HEK293 (cell line): ENCODE data around the gene HCFC1.

Source experiments
- CTCF ChIA-PET: fragments of 350-600 bp; formaldehyde crosslinking; extraction: SDS; loops from one replicate; lab custom pipeline; 2021; ENCODE audit warnings: antibody characterized with exemption; lab: Yijun Ruan, JAX
- POLR2A ChIA-PET: fragments of 300-600 bp; formaldehyde crosslinking; extraction: SDS; loops from one replicate; lab custom pipeline; 2020; ENCODE audit warnings: antibody characterized with exemption, inconsistent platforms; lab: Yijun Ruan, JAX
- H3K27ac ChIP-seq: fragments of 200-500 bp; sonication (Bioruptor generic); 2 replicates; pipeline ENCODE4 v1.5.1; 2014; ENCODE audit warnings: low read depth, low read length, control low read depth, inconsistent platforms; ENCODE audit errors: extremely low read depth
- H3K36me3 ChIP-seq, 2 experiments: fragments of 200-500 bp in 1 of 2; sonication (Bioruptor generic) in 1 of 2; 1 replicate in 1 of 2; 2 replicates in 1 of 2; pipeline ENCODE4 v1.5.1; 2014 to 2017; ENCODE audit warnings: inconsistent platforms in 2 of 2, low read length in 2 of 2; ENCODE audit not compliant: control insufficient read depth in 2 of 2, insufficient read depth in 1 of 2
- H3K4me1 ChIP-seq: fragments of 200-500 bp; sonication (Bioruptor generic); 2 replicates; pipeline ENCODE4 v1.5.1; 2014; ENCODE audit warnings: mild to moderate bottlenecking, low read length, inconsistent platforms; ENCODE audit not compliant: control insufficient read depth, insufficient read depth
- H3K4me3 ChIP-seq: 2 replicates; pipeline ENCODE4 v1.5.1; 2011; ENCODE audit warnings: low read depth, mild to moderate bottlenecking, control low read depth, low read length, moderate library complexity
- H3K9me3 ChIP-seq: fragments of 200-500 bp; sonication (Bioruptor generic); 2 replicates; pipeline ENCODE4 v1.5.1; 2014; ENCODE audit warnings: low read depth, low read length, inconsistent platforms; ENCODE audit not compliant: control insufficient read depth, insufficient read depth
- CTCF ChIP-seq: fragments of 450-650 bp; formaldehyde crosslinking; IDR thresholded peaks from 2 replicates; pipeline ENCODE4 v1.5.1; 2016; ENCODE audit warnings: missing biosample characterization, missing genetic modification characterization
- SCRT1 ChIP-seq: fragments of 450-650 bp; formaldehyde crosslinking; IDR thresholded peaks from 2 replicates; pipeline ENCODE4 v1.5.1; 2016; ENCODE audit warnings: missing biosample characterization, missing genetic modification characterization, borderline replicate concordance
- SP2 ChIP-seq: fragments of 450-650 bp; formaldehyde crosslinking; IDR thresholded peaks from 2 replicates; pipeline ENCODE4 v1.5.1; 2016; ENCODE audit warnings: missing biosample characterization, missing genetic modification characterization
- TRIM28 ChIP-seq: IDR thresholded peaks from 2 replicates; pipeline ENCODE4 v1.6.1; 2011; ENCODE audit warnings: low read length, control low read depth, borderline replicate concordance
- ZBTB20 ChIP-seq: fragments of 450-650 bp; formaldehyde crosslinking; IDR thresholded peaks from 2 replicates; pipeline ENCODE4 v1.5.1; 2016; ENCODE audit warnings: missing biosample characterization, missing genetic modification characterization
- ZNF16 ChIP-seq: fragments of 450-650 bp; formaldehyde crosslinking; IDR thresholded peaks from 2 replicates; pipeline ENCODE4 v1.5.1; 2016; ENCODE audit warnings: low read depth, missing biosample characterization, missing genetic modification characterization
- ZNF221 ChIP-seq: fragments of 450-650 bp; formaldehyde crosslinking; IDR thresholded peaks from 2 replicates; pipeline ENCODE4 v1.5.1; 2017; ENCODE audit warnings: missing biosample characterization, missing genetic modification characterization, borderline replicate concordance
- ZNF23 ChIP-seq: fragments of 450-650 bp; formaldehyde crosslinking; IDR thresholded peaks from 2 replicates; pipeline ENCODE4 v1.5.1; 2016; ENCODE audit warnings: missing biosample characterization, missing genetic modification characterization, borderline replicate concordance
- ZNF423 ChIP-seq: fragments of 450-650 bp; formaldehyde crosslinking; IDR thresholded peaks from 2 replicates; pipeline ENCODE4 v1.5.1; 2016; ENCODE audit warnings: missing biosample characterization, missing genetic modification characterization
- ZNF501 ChIP-seq: fragments of 450-650 bp; formaldehyde crosslinking; IDR thresholded peaks from 2 replicates; pipeline ENCODE4 v1.5.1; 2016; ENCODE audit warnings: missing biosample characterization, missing genetic modification characterization
- ZNF544 ChIP-seq: fragments of 450-650 bp; formaldehyde crosslinking; IDR thresholded peaks from 2 replicates; pipeline ENCODE4 v1.5.0; 2017; ENCODE audit warnings: missing biosample characterization, missing genetic modification characterization
- ZNF596 ChIP-seq: fragments of 450-650 bp; IDR thresholded peaks from 2 replicates; pipeline ENCODE4 v1.5.0; 2018; ENCODE audit warnings: missing biosample characterization, mild to moderate bottlenecking, missing genetic modification characterization, moderate library complexity
- ZNF610 ChIP-seq: fragments of 450-650 bp; formaldehyde crosslinking; IDR thresholded peaks from 2 replicates; pipeline ENCODE4 v1.5.1; 2016; ENCODE audit warnings: missing biosample characterization, missing genetic modification characterization, borderline replicate concordance
- ZNF624 ChIP-seq: fragments of 450-650 bp; formaldehyde crosslinking; IDR thresholded peaks from 2 replicates; pipeline ENCODE4 v1.5.1; 2017; ENCODE audit warnings: missing biosample characterization, missing genetic modification characterization
- ZNF629 ChIP-seq: fragments of 450-650 bp; formaldehyde crosslinking; IDR thresholded peaks from 2 replicates; pipeline ENCODE4 v1.5.1; 2017; ENCODE audit warnings: missing biosample characterization, missing genetic modification characterization
- ZNF670 ChIP-seq: fragments of 450-650 bp; formaldehyde crosslinking; IDR thresholded peaks from 2 replicates; pipeline ENCODE4 v1.5.1; 2016; ENCODE audit warnings: missing biosample characterization, missing genetic modification characterization, low read depth
- ZNF843 ChIP-seq: fragments of 450-650 bp; formaldehyde crosslinking; IDR thresholded peaks from 2 replicates; pipeline ENCODE4 v1.5.1; 2016; ENCODE audit warnings: missing biosample characterization, missing genetic modification characterization
- ZSCAN23 ChIP-seq: fragments of 450-650 bp; formaldehyde crosslinking; IDR thresholded peaks from 2 replicates; pipeline ENCODE4 v1.5.1; 2016; ENCODE audit warnings: missing biosample characterization, missing genetic modification characterization
- TF ChIP-seq, protein P1 (sequence below): fragments of 450-650 bp; formaldehyde crosslinking; IDR thresholded peaks from 2 replicates; pipeline ENCODE4 v1.5.1; 2017; ENCODE audit warnings: missing biosample characterization, missing genetic modification characterization
- TF ChIP-seq, protein P2 (sequence below): fragments of 450-650 bp; formaldehyde crosslinking; IDR thresholded peaks from 2 replicates; pipeline ENCODE4 v1.5.1; 2016; ENCODE audit warnings: missing biosample characterization, missing genetic modification characterization
- TF ChIP-seq, protein P3 (sequence below): fragments of 450-650 bp; formaldehyde crosslinking; IDR thresholded peaks from 2 replicates; pipeline ENCODE4 v1.5.1; 2016; ENCODE audit warnings: missing biosample characterization, missing genetic modification characterization

HCFC1 gene

GRCh38 chrX:154011376-154012335 lies 40.0 kb upstream of the HCFC1 start:
- CTCF ChIA-PET: interaction anchor here (0.8 to 3.9 kb wide), 8 partner anchors 9 to 522 kb away, joined by 3 to 35 read pairs (median 14); no protein-coding TSS in a partner anchor
- Histone ChIP-seq H3K36me3 (peaks cover 3 to 71% of the 10 kb centered on the region in 2 experiments; a peak in 2 of 3 replicates), H3K27ac (no peak overlapping the region), H3K4me3 (no peak overlapping the region), H3K9me3 (no peaks in the 10 kb centered on the region), H3K4me1 (no peaks in the 10 kb centered on the region)
- TF ChIP-seq, protein P1, sequence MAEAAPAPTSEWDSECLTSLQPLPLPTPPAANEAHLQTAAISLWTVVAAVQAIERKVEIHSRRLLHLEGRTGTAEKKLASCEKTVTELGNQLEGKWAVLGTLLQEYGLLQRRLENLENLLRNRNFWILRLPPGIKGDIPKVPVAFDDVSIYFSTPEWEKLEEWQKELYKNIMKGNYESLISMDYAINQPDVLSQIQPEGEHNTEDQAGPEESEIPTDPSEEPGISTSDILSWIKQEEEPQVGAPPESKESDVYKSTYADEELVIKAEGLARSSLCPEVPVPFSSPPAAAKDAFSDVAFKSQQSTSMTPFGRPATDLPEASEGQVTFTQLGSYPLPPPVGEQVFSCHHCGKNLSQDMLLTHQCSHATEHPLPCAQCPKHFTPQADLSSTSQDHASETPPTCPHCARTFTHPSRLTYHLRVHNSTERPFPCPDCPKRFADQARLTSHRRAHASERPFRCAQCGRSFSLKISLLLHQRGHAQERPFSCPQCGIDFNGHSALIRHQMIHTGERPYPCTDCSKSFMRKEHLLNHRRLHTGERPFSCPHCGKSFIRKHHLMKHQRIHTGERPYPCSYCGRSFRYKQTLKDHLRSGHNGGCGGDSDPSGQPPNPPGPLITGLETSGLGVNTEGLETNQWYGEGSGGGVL (tag by site-specific recombination): no peak
- TF ChIP-seq, protein P2, sequence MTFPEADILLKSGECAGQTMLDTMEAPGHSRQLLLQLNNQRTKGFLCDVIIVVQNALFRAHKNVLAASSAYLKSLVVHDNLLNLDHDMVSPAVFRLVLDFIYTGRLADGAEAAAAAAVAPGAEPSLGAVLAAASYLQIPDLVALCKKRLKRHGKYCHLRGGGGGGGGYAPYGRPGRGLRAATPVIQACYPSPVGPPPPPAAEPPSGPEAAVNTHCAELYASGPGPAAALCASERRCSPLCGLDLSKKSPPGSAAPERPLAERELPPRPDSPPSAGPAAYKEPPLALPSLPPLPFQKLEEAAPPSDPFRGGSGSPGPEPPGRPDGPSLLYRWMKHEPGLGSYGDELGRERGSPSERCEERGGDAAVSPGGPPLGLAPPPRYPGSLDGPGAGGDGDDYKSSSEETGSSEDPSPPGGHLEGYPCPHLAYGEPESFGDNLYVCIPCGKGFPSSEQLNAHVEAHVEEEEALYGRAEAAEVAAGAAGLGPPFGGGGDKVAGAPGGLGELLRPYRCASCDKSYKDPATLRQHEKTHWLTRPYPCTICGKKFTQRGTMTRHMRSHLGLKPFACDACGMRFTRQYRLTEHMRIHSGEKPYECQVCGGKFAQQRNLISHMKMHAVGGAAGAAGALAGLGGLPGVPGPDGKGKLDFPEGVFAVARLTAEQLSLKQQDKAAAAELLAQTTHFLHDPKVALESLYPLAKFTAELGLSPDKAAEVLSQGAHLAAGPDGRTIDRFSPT (tag by site-specific recombination): peak; percentile 44; the same call in 1 of the 2 replicates
- POLR2A ChIA-PET: interaction anchor here (4.6 kb wide), 1 partner anchor 41 kb away, joined by 21 read pairs; the partner anchor contains the start of genes HCFC1 and TMEM187

GRCh38 chrX:154010330-154011087 lies 38.9 kb upstream of the HCFC1 start:
- H3K36me3 ChIP-seq: peaks cover 3 to 59% of the 10 kb centered on the region in 2 experiments; a peak in 2 of 3 replicates
- H3K9me3 ChIP-seq: no peaks in the 10 kb centered on the region
- no peak overlapping the region for H3K27ac ChIP-seq
- H3K4me1 ChIP-seq: no peaks in the 10 kb centered on the region
- H3K4me3 ChIP-seq: no peak overlapping the region
- TF ChIP-seq ZSCAN23 (no peak), ZNF843 (no peak), ZNF670 (tag by site-specific recombination) (no peak), TRIM28 (no peak), ZNF596 (no peak), ZNF501 (no peak), ZBTB20 (tag by site-specific recombination) (no peak), SP2 (tag by site-specific recombination) (no peak), CTCF (tag by site-specific recombination) (no peak), ZNF624 (tag by site-specific recombination) (no peak), ZNF629 (tag by site-specific recombination) (no peak), SCRT1 (tag by site-specific recombination) (no peak), ZNF544 (tag by site-specific recombination) (no peak), ZNF23 (tag by site-specific recombination) (no peak), ZNF16 (tag by site-specific recombination) (no peak), ZNF423 (tag by site-specific recombination) (no peak), ZNF221 (tag by site-specific recombination) (no peak), ZNF610 (tag by site-specific recombination) (no peak)
- TF ChIP-seq, protein P3, sequence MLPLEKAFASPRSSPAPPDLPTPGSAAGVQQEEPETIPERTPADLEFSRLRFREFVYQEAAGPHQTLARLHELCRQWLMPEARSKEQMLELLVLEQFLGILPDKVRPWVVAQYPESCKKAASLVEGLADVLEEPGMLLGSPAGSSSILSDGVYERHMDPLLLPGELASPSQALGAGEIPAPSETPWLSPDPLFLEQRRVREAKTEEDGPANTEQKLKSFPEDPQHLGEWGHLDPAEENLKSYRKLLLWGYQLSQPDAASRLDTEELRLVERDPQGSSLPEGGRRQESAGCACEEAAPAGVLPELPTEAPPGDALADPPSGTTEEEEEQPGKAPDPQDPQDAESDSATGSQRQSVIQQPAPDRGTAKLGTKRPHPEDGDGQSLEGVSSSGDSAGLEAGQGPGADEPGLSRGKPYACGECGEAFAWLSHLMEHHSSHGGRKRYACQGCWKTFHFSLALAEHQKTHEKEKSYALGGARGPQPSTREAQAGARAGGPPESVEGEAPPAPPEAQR (tag by site-specific recombination): no peak
- TF ChIP-seq, protein P2 (tag by site-specific recombination): no peak
- ChIA-PET POLR2A (interaction anchor here (1.3 to 4.6 kb wide), 2 partner anchors 14 to 39 kb away, joined by 3 to 21 read pairs; partner anchors contain the start of genes HCFC1 and TMEM187), CTCF (interaction anchor here (1.1 kb wide), 2 partner anchors 17 to 531 kb away, joined by 4 read pairs; no protein-coding TSS in a partner anchor)
